B cell (primary cell): ENCODE measurements around the gene ACTL6B. TPM values are rescaled to one million over a fixed set of nuclear protein-coding genes. Genes with fewer than 3 reads are reported as not detected.

Experiments used
- ATAC-seq: fragments of 200-7000 bp; cut with Tn5 transposase; one replicate; pipeline ENCODE4 v1.10.0; 2021; ENCODE audit warnings: low read depth, mild to moderate bottlenecking, moderate number of reproducible peaks, moderate library complexity
- CTCF ChIA-PET: fragments of 350-600 bp; sonication (Branson Sonifier 250); formaldehyde crosslinking; loops from one replicate; lab custom pipeline; 2021; ENCODE audit warnings: antibody characterized with exemption, inconsistent platforms; lab: Charles Lee
- POLR2A ChIA-PET: fragments of 350-600 bp; sonication (Branson Sonifier 250); formaldehyde crosslinking; loops from one replicate; lab custom pipeline; 2021; ENCODE audit warnings: antibody characterized with exemption; lab: Charles Lee
- DNase-seq: peaks from one replicate; pipeline ENCODE4 v3.0.0; 2013
- H2AFZ ChIP-seq: 2 replicates; pipeline ENCODE4 v1.6.1; 2012; ENCODE audit warnings: mild to moderate bottlenecking, low read depth, low read length; ENCODE audit not compliant: insufficient read depth, poor library complexity, severe bottlenecking
- H3K27ac ChIP-seq, 2 donors: 1 replicate in 1 of 2; 2 replicates in 1 of 2; pipeline ENCODE4 v1.5.1; 2012 to 2013; ENCODE audit warnings: low read length in 2 of 2, mild to moderate bottlenecking in 2 of 2, moderate library complexity in 1 of 2
- H3K27me3 ChIP-seq, 4 experiments: fragments of 200-600 bp in 1 of 4; sonication (generic) in 1 of 4; replicated peaks in 1 of 4; 1 replicate in 2 of 4; 2 replicates in 2 of 4; pipeline versions ENCODE4 v1.6.1 to v1.7.0; 2013 to 2016; ENCODE audit warnings: low read length in 3 of 4, mild to moderate bottlenecking in 2 of 4, mixed read lengths in 1 of 4, moderate library complexity in 1 of 4; ENCODE audit not compliant: insufficient read depth in 4 of 4, control insufficient read depth in 3 of 4; ENCODE audit errors: control extremely low read depth in 1 of 4
- H3K36me3 ChIP-seq, 2 experiments: replicated peaks in 1 of 2; 1 replicate in 1 of 2; 2 replicates in 1 of 2; pipeline versions ENCODE4 v1.6.1 to v1.7.1; 2013; ENCODE audit warnings: low read length in 1 of 2; ENCODE audit not compliant: insufficient read depth in 2 of 2, control insufficient read depth in 1 of 2; ENCODE audit errors: control extremely low read depth in 1 of 2, extremely low read depth in 1 of 2
- H3K4me1 ChIP-seq, 2 donors: fragments of 200-600 bp in 1 of 2; sonication (generic) in 1 of 2; 1 replicate in 1 of 2; 2 replicates in 1 of 2; pipeline versions ENCODE4 v1.5.1 to v1.6.1; 2013 to 2017; ENCODE audit warnings: low read length in 2 of 2; ENCODE audit not compliant: control insufficient read depth in 2 of 2, insufficient read depth in 2 of 2
- H3K4me2 ChIP-seq: replicated peaks from 2 replicates; pipeline ENCODE3; 2012; ENCODE audit warnings: mild to moderate bottlenecking, low read depth, low read length; ENCODE audit not compliant: poor library complexity, severe bottlenecking
- H3K4me3 ChIP-seq, 5 experiments: fragments of 200-600 bp in 1 of 5; sonication (generic) in 1 of 5; 1 replicate in 3 of 5; 2 replicates in 2 of 5; pipeline versions ENCODE4 v1.5.1 to v1.7.0; 2011 to 2016; ENCODE audit warnings: low read length in 4 of 5, mild to moderate bottlenecking in 4 of 5, low read depth in 2 of 5, control low read depth in 1 of 5, moderate library complexity in 1 of 5; ENCODE audit not compliant: insufficient read depth in 1 of 5; ENCODE audit errors: control extremely low read depth in 1 of 5, extremely low read depth in 1 of 5
- H3K79me2 ChIP-seq: fragments of 200-600 bp; sonication (generic); one replicate; pipeline ENCODE4 v1.6.0; 2016; ENCODE audit warnings: low read length; ENCODE audit not compliant: control insufficient read depth, insufficient read depth
- H3K9ac ChIP-seq: fragments of 200-600 bp; sonication (generic); 2 replicates; pipeline ENCODE4 v1.6.1; 2017; ENCODE audit warnings: mild to moderate bottlenecking, low read length, moderate library complexity
- H3K9me3 ChIP-seq, 3 donors: one replicate each; pipeline versions ENCODE4 v1.6.1 to v1.7.1; 2013; ENCODE audit warnings: low read length in 2 of 3; ENCODE audit not compliant: control insufficient read depth in 2 of 3, insufficient read depth in 1 of 3; ENCODE audit errors: control extremely low read depth in 1 of 3
- H4K20me1 ChIP-seq: 2 replicates; pipeline ENCODE4 v1.6.0; 2012; ENCODE audit warnings: mild to moderate bottlenecking, low read length; ENCODE audit not compliant: insufficient read depth, control insufficient read depth, poor library complexity, severe bottlenecking
- H3K27ac Mint-ChIP-seq: one replicate; pipeline ENCODE4 v1.8.0; 2021; ENCODE audit warnings: mixed read lengths
- H3K27me3 Mint-ChIP-seq: one replicate; pipeline ENCODE4 v1.8.0; 2021; ENCODE audit warnings: mixed read lengths
- H3K4me1 Mint-ChIP-seq: one replicate; pipeline ENCODE4 v1.8.0; 2021; ENCODE audit warnings: mixed read lengths
- H3K4me3 Mint-ChIP-seq: one replicate; pipeline ENCODE4 v1.8.0; 2021; ENCODE audit warnings: mixed read lengths
- H3K9me3 Mint-ChIP-seq: one replicate; pipeline ENCODE4 v1.8.0; 2022; ENCODE audit warnings: mixed read lengths; ENCODE audit not compliant: insufficient read depth
- CTCF ChIP-seq: fragments of 200-600 bp; IDR thresholded peaks from one replicate; pipeline ENCODE4 v1.8.0; 2022; ENCODE audit warnings: antibody characterized with exemption, mild to moderate bottlenecking
- EZH2 ChIP-seq: IDR thresholded peaks from 2 replicates; pipeline ENCODE4 v1.6.1; 2012; ENCODE audit warnings: borderline replicate concordance, low read depth, mild to moderate bottlenecking, moderate library complexity, low read length; ENCODE audit not compliant: insufficient read depth, poor library complexity, severe bottlenecking
- WGBS: methylation state at CpG from one replicate; pipeline ENCODE4 v1.1.5; 2013; ENCODE audit warnings: missing lambda C conversion rate; ENCODE audit not compliant: insufficient coverage; 5-methylcytosine and 5-hydroxymethylcytosine counted together
- intact Hi-C: fragments of 100-400 bp; cut with micrococcal nuclease; formaldehyde crosslinking; loops from one replicate; pipeline ENCODE4 v1.10.0; 2022
- polyA plus RNA-seq: library from polyadenylated mRNA; depleted of rRNA; stranded (reverse); fragments of >200 nt; gene quantifications from 2 replicates; pipeline ENCODE4 v1.2.3, GENCODE V29; 2012
- total RNA-seq, 2 donors: library from RNA; stranded (reverse); fragments of 120-200 nt in 1 of 2; gene quantifications; 1 replicate in 1 of 2; 2 replicates in 1 of 2; pipeline versions ENCODE4 v1.2.3 to v1.2.4, GENCODE V29; 2013 to 2022

The ACTL6B gene
- total and polyA plus RNA-seq, 2 donors (not counting 1 experiment from before 2014, with no cell fraction given) = not detected

DNA sequence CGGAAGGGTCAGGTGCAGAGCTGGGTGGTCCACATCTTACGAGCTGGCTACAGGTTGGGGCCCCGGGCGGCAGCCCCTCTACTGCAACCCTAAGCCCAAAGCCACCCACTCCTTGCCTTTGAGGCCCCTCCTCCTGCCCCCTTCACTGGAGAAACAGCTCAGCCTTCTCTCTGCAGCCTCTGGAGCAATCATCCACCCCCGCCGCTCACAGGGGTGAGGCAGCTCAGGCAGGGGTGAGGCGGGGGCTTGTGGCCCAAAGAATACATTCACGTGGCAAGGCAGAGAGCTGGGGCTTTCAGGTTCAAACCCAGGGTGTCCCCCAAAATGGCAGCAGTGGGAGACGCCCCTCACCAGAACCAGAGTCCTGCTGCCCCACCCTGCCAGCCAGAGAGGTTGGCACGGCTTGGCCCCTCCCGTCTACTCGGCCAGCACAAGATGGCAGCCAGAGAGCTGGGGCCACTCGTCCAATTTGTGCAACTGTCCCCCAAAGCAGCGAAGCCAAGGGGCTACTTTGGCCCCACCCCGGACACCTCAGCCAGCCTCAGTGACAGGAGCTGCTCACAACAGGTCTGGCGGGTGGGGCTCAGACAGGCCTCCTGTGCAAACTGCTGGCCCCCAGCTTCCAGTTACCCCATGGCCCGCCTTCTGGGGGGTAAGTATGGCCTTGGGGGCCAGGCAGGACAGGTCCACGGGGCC lies 24.5 kb upstream of the ACTL6B start:
- DNase-seq (peak; percentile 25), ATAC-seq (no peak)
- POLR2A ChIA-PET = interaction anchor here (0.7 to 1.2 kb wide), 2 partner anchors 26 to 95 kb away, joined by 4 to 16 read pairs; partner anchors contain the start of genes FBXO24 and LRCH4
- no peak overlapping the region for H3K4me3 Mint-ChIP-seq
- Histone ChIP-seq H3K27ac (no peak overlapping the region), H3K36me3 (peaks cover 0 to 81% of the 10 kb centered on the region in 2 experiments), H2AFZ (no peak overlapping the region), H3K79me2 (no peaks in the 10 kb centered on the region), H3K4me1 (peaks cover 0 to 3% of the 10 kb centered on the region in 2 donors), H3K9me3 (no peaks in the 10 kb centered on the region), H3K27me3 (no peaks in the 10 kb centered on the region), H3K9ac (no peak overlapping the region), H4K20me1 (peaks cover 70% of the 10 kb centered on the region), H3K4me3 (no peak overlapping the region), H3K4me2 (no peak overlapping the region)
- TF ChIP-seq EZH2 = no peak
- TF ChIP-seq CTCF = no peak
- H3K4me1 Mint-ChIP-seq = peaks cover 7% of the 10 kb centered on the region
- H3K27me3 Mint-ChIP-seq = no peaks in the 10 kb centered on the region
- no peak overlapping the region for H3K27ac Mint-ChIP-seq
- intact Hi-C loops = no loop called here
- WGBS = 93% methylated on average over 16 of the region's 18 CpGs
- H3K9me3 Mint-ChIP-seq = no peaks in the 10 kb centered on the region
- CTCF ChIA-PET = interaction anchor here (0.6 to 2.5 kb wide), 6 partner anchors 11 to 121 kb away, joined by 3 to 18 read pairs (median 3); partner anchors contain the start of gene POP7
